ENCODE data around the gene PLPPR5.
A peak's percentile ranks its signal among the peaks of the same experiment; 100 is the strongest.
"Not testable (repeated sequence)": the region's sequence is repeated elsewhere in the genome, so short reads cannot be mapped to it uniquely, and the experiment has no call there.

Gene PLPPR5, protein sequence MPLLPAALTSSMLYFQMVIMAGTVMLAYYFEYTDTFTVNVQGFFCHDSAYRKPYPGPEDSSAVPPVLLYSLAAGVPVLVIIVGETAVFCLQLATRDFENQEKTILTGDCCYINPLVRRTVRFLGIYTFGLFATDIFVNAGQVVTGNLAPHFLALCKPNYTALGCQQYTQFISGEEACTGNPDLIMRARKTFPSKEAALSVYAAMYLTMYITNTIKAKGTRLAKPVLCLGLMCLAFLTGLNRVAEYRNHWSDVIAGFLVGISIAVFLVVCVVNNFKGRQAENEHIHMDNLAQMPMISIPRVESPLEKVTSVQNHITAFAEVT

GRCh38 chr1:99004861-99005442 lies at the start of gene PLPPR5:
TSS of gene PLPPR5 (minus strand) at chr1:99004861. CDS start at chr1:99004671, 190 bp downstream.
- DNase-seq (ENCODE audit: low read depth), result no peak

DNA sequence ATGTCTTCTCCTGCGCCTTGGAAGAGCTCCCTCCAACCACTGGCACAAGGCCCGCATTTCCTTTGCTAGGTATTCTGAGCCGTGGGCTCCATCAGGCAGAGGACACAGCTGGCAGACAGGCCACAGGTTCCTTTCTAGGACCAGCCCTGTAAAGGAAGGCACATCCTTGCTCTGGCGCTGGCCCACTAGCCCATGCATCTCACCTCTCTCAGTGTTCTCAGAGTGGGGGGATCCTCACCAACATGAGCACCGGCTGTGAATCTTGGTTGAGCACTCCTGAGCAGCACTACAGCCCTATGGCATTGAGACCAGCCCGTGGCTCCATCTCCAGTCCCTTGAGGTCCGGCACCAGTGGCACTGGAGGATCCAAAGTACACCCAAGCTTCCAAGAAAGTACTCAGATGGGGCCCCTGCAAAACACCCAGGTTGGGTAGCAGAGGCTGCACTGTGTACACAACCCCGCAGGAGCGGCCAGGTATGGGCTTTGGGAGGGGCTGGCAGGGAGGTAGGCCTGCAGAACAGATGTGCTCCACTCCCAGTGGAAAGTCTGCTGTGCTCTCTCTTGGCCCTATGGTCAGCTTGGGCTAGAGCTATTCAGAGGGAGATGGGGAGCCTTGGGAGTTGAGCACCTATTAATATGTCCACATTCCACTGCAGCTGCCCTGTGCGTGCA lies 47.1 kb upstream of the PLPPR5 start:
- no peak for DNase-seq (ENCODE audit: low read depth)

- DNase-seq (ENCODE audit: low read depth), result no peak
Observed at GRCh38 chr1:99049745-99050144, 45.1 kb upstream of the PLPPR5 start.

- not testable (repeated sequence) for DNase-seq (ENCODE audit: low read depth)
Observed at GRCh38 chr1:99036746-99037145, 32.1 kb upstream of the PLPPR5 start.

DNA sequence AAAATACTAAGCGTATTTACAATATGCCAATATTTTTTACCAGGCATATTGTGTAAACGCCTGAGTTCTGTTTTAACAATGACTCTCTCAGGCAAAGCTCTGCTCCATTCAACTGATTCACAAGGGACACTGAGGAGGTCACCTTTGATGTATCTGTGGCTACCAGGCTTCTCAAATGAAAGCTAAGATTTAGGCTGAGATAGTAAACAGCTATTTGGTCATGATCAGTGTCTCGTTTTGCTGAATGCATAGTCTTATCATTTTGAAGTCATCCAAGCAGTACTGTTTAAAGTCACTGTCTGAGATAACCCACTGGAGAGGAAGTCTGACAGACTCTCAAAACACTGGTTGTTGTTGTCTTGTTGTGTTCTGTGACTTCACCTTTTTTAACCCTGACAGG lies 13.7 kb upstream of the PLPPR5 start:
- DNase-seq (ENCODE audit: low read depth), result no peak

DNA sequence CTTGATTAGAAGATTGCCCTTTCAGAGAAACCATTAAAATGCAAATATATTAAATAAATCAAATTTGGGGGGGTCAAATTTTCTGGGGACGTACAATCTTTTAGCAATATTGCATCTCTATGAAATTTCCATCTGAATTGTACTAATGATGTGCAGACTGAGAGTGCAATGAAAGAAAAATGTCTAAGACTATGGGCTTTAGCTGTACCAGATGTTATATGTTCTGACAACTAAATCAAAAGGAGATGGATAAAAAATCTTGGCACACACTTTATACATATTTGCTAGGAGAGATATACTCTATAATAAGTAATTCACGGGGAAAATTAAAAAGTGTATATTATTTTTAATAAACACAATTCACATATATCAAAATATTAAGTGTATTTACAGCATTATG lies 13.0 kb upstream of the PLPPR5 start:
- no peak for DNase-seq (ENCODE audit: low read depth)

GRCh38 chr1:99010679-99011078 lies 6.0 kb upstream of the PLPPR5 start:
- no peak for DNase-seq (ENCODE audit: low read depth)

DNA sequence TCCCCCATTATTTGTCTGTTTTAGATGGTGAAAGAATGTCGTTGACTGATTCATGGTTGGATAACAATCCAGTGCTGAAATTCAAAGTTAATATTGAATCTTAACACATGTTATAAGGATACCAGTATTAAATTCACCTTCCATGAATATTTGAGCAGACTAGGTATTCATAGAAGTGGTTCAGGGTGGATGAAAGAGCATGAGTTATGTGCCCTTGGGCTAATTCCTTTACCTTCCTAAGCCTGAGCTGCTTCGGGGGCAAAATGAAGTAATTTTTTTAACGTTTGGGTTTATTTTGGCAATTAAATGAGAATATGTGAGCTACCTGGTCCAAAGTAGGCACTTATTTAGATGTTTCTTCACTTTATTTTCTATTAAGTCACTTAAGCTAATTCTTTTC lies 2.7 kb upstream of the PLPPR5 start:
- DNase-seq (ENCODE audit: low read depth), result no peak

- DNase-seq (ENCODE audit: low read depth), result no peak
Observed at GRCh38 chr1:99005537-99005942, 879 bp upstream of the PLPPR5 start.

DNA sequence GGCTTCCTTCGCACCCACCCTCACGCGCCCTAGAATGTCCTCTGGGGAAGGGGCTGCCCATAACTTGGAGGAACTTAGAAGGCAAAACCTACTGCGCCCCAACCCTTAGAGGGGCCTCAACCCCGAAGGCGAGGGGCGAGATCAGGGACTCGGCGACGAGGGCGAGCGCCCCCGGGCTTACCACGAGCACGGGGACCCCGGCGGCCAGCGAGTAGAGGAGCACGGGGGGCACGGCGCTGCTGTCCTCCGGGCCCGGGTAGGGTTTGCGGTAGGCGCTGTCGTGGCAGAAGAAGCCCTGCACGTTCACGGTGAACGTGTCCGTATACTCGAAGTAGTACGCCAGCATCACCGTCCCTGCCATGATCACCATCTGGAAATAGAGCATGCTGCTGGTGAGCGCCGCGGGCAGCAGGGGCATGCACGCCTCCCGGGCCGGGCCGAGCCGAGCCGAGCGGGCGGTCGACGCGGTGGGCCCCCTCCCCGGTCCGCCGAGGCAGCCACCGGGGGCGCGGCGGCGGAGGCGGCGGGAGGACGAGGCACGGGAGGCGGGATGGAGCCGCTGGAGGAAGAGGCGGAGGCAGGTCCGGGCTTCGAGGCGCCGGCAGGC lies 304 bp downstream of the PLPPR5 start:
- DNase-seq (ENCODE audit: low read depth), result no peak

GRCh38 chr1:99003581-99004253 lies 944 bp downstream of the PLPPR5 start:
- DNase-seq (ENCODE audit: low read depth), result no peak

- no peak for DNase-seq (ENCODE audit: low read depth)
Observed at GRCh38 chr1:98992844-98993243, 11.8 kb downstream of the PLPPR5 start.

GRCh38 chr1:98991127-98992012 lies 13.3 kb downstream of the PLPPR5 start:
- DNase-seq (ENCODE audit: low read depth), result peak; percentile 58

GRCh38 chr1:98989556-98989907 lies 15.1 kb downstream of the PLPPR5 start:
- DNase-seq (ENCODE audit: low read depth), result no peak

DNA sequence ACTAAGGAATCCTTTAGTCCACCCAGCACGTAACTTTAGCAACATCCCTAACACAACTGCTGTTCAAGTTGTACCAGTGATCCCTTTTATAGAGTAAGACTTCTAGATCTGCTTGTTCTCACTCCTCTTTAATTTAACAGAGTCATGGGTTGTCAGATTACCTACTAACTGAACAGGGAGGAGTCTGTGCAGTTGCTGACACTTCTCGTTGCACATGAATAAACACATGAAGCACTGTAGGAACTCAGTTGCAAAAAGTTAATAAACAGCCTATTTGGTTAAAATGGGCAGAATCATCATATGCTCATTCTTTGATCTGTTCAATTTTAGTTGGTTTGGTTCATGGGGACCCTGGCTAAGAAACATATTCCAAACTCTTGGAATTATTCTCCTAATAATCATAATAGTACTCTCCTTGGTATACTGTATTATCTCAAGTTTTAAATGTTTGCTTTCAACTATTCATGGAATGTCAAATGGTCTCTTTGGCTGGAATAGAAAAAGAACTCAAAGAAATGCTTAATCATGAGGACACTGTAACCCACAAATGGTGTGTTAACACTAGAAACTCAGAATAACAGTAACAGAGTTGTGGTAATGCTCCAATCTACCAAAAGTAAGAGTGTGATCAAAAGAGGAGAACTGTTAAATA lies 15.6 kb downstream of the PLPPR5 start:
- no peak for DNase-seq (ENCODE audit: low read depth)

- DNase-seq (ENCODE audit: low read depth), result no peak
Observed at GRCh38 chr1:98985687-98986086, 19.0 kb downstream of the PLPPR5 start.

DNA sequence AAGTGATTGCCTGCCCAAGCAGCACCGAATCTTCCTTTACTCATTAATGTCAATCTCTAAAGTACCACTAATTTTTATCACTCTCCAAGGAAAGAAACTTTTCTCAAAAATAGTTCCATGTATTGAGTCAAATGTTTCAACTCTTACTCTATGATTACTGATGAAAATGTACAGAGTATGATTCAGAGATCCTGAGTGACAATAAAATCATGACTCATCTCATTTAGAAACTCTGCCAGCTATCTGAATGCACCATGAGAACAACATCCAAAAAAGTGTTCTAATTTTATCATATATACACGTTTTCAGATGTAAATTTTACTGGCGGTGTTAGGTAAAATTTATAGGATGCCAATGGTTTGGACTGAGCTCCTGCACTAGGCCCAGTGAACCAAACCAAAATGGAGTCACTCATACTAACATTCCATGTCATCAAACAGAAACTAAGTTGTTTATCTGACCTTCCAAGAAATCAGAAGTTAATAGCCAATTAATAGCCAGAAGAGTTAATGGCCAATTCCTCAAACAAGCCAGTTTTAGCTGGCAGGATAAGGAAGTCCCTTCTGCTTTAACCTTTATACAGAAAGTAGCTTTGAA lies 22.6 kb downstream of the PLPPR5 start:
- DNase-seq (ENCODE audit: low read depth), result peak; percentile 23

- DNase-seq (ENCODE audit: low read depth), result no peak
Observed at GRCh38 chr1:98979463-98979862, 25.2 kb downstream of the PLPPR5 start.

DNA sequence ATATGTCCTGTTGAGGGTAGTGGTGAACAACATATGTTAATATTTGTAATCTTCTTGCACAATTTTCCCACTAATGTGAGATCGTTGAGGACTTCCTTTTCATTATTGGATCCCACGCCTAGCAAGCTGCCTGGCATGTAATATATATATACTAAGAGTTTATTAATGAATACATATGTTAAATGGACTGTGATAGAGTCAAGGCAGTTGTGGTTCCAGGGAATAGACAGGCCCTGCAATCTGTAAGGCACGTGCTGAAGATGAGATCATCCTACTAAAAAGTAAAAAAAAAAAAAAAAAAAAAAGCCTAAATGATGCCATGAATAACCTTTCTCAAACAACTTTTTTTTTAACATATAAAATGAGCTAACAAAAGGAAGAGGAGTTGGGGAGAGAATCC lies 28.9 kb downstream of the PLPPR5 start:
- DNase-seq (ENCODE audit: low read depth), result no peak

- DNase-seq (ENCODE audit: low read depth), result no peak
Observed at GRCh38 chr1:98975113-98975512, 29.5 kb downstream of the PLPPR5 start.

All from fibroblast of the conjunctiva (primary cell).